NB4 (cell line): ENCODE measurements around the gene C1QTNF1.

Source experiments
- POLR2A ChIP-seq: IDR thresholded peaks from 2 replicates; pipeline ENCODE4 v1.6.1; 2011; ENCODE audit warnings: mild to moderate bottlenecking; ENCODE audit not compliant: insufficient read length; ENCODE audit errors: extremely low read depth
- TF ChIP-seq, protein P1 (sequence below): IDR thresholded peaks from one replicate; pipeline ENCODE4 v1.5.1; 2012; ENCODE audit warnings: low read depth, low read length
- TF ChIP-seq, protein P2 (sequence below): IDR thresholded peaks from 2 replicates; pipeline ENCODE4 v1.6.1; 2011; ENCODE audit warnings: low read depth, low read length

DNA sequence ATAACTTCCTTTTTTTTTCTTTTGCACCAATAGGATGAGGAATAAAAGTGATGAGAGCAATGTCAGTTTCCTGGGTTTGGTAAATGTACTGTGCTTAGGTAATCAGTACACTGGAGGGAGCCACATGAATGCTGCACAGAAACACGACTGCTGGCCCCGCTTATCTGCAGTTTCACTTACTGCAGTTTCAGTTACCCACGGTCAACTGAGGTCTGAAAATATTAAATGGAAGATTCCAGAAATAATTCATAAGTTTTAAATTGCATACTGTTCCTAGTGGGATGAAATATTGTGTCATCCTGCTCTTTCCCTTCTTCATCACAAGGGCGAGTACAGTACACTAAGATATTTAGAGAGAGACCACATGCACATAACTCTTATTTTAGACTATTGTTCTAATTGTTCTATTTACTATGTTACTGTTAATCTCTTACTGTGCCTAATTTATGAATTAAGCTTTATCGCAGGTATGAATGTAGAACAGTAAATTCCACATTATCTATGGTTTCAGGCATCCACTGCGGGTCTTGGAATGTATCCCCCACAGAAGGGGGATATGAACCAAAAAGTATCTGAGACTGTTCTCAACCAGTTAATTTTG is 37.8 kb upstream of the C1QTNF1 start:
- TF ChIP-seq, protein P1, sequence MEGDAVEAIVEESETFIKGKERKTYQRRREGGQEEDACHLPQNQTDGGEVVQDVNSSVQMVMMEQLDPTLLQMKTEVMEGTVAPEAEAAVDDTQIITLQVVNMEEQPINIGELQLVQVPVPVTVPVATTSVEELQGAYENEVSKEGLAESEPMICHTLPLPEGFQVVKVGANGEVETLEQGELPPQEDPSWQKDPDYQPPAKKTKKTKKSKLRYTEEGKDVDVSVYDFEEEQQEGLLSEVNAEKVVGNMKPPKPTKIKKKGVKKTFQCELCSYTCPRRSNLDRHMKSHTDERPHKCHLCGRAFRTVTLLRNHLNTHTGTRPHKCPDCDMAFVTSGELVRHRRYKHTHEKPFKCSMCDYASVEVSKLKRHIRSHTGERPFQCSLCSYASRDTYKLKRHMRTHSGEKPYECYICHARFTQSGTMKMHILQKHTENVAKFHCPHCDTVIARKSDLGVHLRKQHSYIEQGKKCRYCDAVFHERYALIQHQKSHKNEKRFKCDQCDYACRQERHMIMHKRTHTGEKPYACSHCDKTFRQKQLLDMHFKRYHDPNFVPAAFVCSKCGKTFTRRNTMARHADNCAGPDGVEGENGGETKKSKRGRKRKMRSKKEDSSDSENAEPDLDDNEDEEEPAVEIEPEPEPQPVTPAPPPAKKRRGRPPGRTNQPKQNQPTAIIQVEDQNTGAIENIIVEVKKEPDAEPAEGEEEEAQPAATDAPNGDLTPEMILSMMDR = peak; percentile 31
- no peak for TF ChIP-seq POLR2A
- TF ChIP-seq, protein P2, sequence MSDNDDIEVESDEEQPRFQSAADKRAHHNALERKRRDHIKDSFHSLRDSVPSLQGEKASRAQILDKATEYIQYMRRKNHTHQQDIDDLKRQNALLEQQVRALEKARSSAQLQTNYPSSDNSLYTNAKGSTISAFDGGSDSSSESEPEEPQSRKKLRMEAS = no peak
